IMR-90 (cell line): ENCODE measurements around the gene SMOC1. TPM values are rescaled to one million over a fixed set of nuclear protein-coding genes. Genes with fewer than 3 reads are reported as not detected.

Source experiments
- ATAC-seq: fragments of 200-7000 bp; cut with Tn5 transposase; 2 replicates; pipeline ENCODE4 v1.9.1; 2020; ENCODE audit warnings: low read depth, mild to moderate bottlenecking, moderate library complexity
- BruUV-seq: library from RNA; stranded (reverse); fragments of 400-500 nt; replicated peaks from 2 replicates; lab custom pipeline; 2021; lab: Mats Ljungman, UMichigan
- CTCF ChIA-PET: fragments of 300-600 bp; formaldehyde crosslinking; extraction: SDS; loops from one replicate; lab custom pipeline; 2021; ENCODE audit warnings: antibody characterized with exemption; lab: Yijun Ruan, JAX
- POLR2A ChIA-PET: fragments of 300-600 bp; sonication (Branson Sonifier 250); formaldehyde crosslinking; loops from one replicate; lab custom pipeline; 2022; ENCODE audit warnings: antibody characterized with exemption; ENCODE audit not compliant: unreplicated experiment; lab: Charles Lee
- DNase-seq: peaks from one replicate; pipeline ENCODE4 v3.0.0; 2013
- H2AFZ ChIP-seq: replicated peaks from 2 replicates; pipeline ENCODE3; 2013; ENCODE audit warnings: low read length, mild to moderate bottlenecking; ENCODE audit not compliant: poor library complexity
- H2AK5ac ChIP-seq: 2 replicates; pipeline ENCODE4 v1.6.1; 2013; ENCODE audit warnings: low read depth, low read length, inconsistent platforms
- H2AK9ac ChIP-seq: replicated peaks from 2 replicates; pipeline ENCODE3; 2013; ENCODE audit warnings: mild to moderate bottlenecking, low read depth, low read length, moderate library complexity; ENCODE audit not compliant: poor library complexity
- H2BK120ac ChIP-seq: 2 replicates; pipeline ENCODE4 v1.6.1; 2013; ENCODE audit warnings: low read depth, low read length, inconsistent platforms
- H2BK15ac ChIP-seq: 3 replicates; pipeline ENCODE4 v1.6.1; 2013; ENCODE audit warnings: low read depth, low read length, inconsistent platforms
- H2BK20ac ChIP-seq: 2 replicates; pipeline ENCODE4 v1.6.1; 2013; ENCODE audit warnings: low read depth, mild to moderate bottlenecking, inconsistent platforms, low read length, moderate library complexity
- H2BK5ac ChIP-seq: 2 replicates; pipeline ENCODE4 v1.6.1; 2013; ENCODE audit warnings: mild to moderate bottlenecking, low read depth, low read length, inconsistent platforms; ENCODE audit not compliant: poor library complexity, severe bottlenecking
- H3K14ac ChIP-seq: replicated peaks from 2 replicates; pipeline ENCODE4 v1.6.1; 2013; ENCODE audit warnings: low read depth, low read length, inconsistent platforms
- H3K18ac ChIP-seq: 2 replicates; pipeline ENCODE4 v1.6.1; 2013; ENCODE audit warnings: low read depth, low read length, control low read depth
- H3K23ac ChIP-seq: 2 replicates; pipeline ENCODE4 v1.6.1; 2013; ENCODE audit warnings: low read depth, low read length, inconsistent platforms
- H3K27ac ChIP-seq: 2 replicates; pipeline ENCODE4 v1.5.1; 2013; ENCODE audit warnings: mild to moderate bottlenecking, control low read depth, low read length; ENCODE audit not compliant: insufficient read depth
- H3K27me3 ChIP-seq: 2 replicates; pipeline ENCODE4 v1.6.1; 2013; ENCODE audit warnings: low read length; ENCODE audit not compliant: control insufficient read depth, insufficient read depth
- H3K36me3 ChIP-seq: 2 replicates; pipeline ENCODE4 v1.6.1; 2013; ENCODE audit warnings: low read length, mixed read lengths; ENCODE audit not compliant: control insufficient read depth, insufficient read depth
- H3K4ac ChIP-seq: 2 replicates; pipeline ENCODE4 v1.6.1; 2013; ENCODE audit warnings: low read depth, low read length, inconsistent platforms
- H3K4me1 ChIP-seq: 2 replicates; pipeline ENCODE4 v1.6.1; 2013; ENCODE audit warnings: low read length, mixed read lengths; ENCODE audit not compliant: control insufficient read depth, insufficient read depth
- H3K4me2 ChIP-seq: 2 replicates; pipeline ENCODE4 v1.6.1; 2013; ENCODE audit warnings: low read depth, mild to moderate bottlenecking, control low read depth, low read length, moderate library complexity
- H3K4me3 ChIP-seq: 2 replicates; pipeline ENCODE4 v1.5.1; 2013; ENCODE audit warnings: low read depth, mild to moderate bottlenecking, control low read depth, low read length, moderate library complexity; ENCODE audit not compliant: insufficient read depth
- H3K56ac ChIP-seq: 2 replicates; pipeline ENCODE4 v1.6.1; 2013; ENCODE audit warnings: low read length, inconsistent platforms; ENCODE audit not compliant: insufficient read depth; ENCODE audit errors: extremely low read depth
- H3K79me1 ChIP-seq, 2 experiments: 2 replicates each; pipeline ENCODE4 v1.6.1; 2013; ENCODE audit warnings: low read length in 2 of 2, inconsistent platforms in 1 of 2, low read depth in 1 of 2
- H3K9ac ChIP-seq: 2 replicates; pipeline ENCODE4 v1.6.1; 2013; ENCODE audit warnings: low read depth, low read length, control low read depth
- H3K9me1 ChIP-seq: 2 replicates; pipeline ENCODE4 v1.6.1; 2013; ENCODE audit warnings: low read length, inconsistent platforms; ENCODE audit not compliant: insufficient read depth
- H3K9me3 ChIP-seq: 2 replicates; pipeline ENCODE4 v1.6.1; 2013; ENCODE audit warnings: low read length; ENCODE audit not compliant: control insufficient read depth, insufficient read depth
- H4K20me1 ChIP-seq: 2 replicates; pipeline ENCODE4 v1.6.1; 2013; ENCODE audit warnings: low read length, inconsistent platforms; ENCODE audit not compliant: insufficient read depth
- H4K5ac ChIP-seq: 2 replicates; pipeline ENCODE4 v1.6.1; 2013; ENCODE audit warnings: mild to moderate bottlenecking, low read depth, low read length, control low read depth
- H4K8ac ChIP-seq, 2 experiments: 2 replicates each; pipeline ENCODE4 v1.6.1; 2013; ENCODE audit warnings: low read depth in 2 of 2, low read length in 2 of 2, control low read depth in 1 of 2, inconsistent platforms in 1 of 2
- H4K91ac ChIP-seq: 2 replicates; pipeline ENCODE4 v1.6.1; 2013; ENCODE audit warnings: low read depth, low read length, inconsistent platforms; ENCODE audit not compliant: insufficient read depth
- CEBPB ChIP-seq: IDR thresholded peaks from 2 replicates; pipeline ENCODE4 v1.6.1; 2012; ENCODE audit warnings: low read depth, low read length, improper control_type of control experiment
- CHD1 ChIP-seq: IDR thresholded peaks from 2 replicates; pipeline ENCODE4 v1.6.1; 2012; ENCODE audit warnings: low read depth, low read length, improper control_type of control experiment
- CTCF ChIP-seq: conservative IDR thresholded peaks from 2 replicates; pipeline ENCODE4 v1.5.1; 2012; ENCODE audit warnings: mild to moderate bottlenecking, low read depth, low read length, improper control_type of control experiment
- FOS ChIP-seq: fragments of 150-350 bp; IDR thresholded peaks from 2 replicates; pipeline ENCODE4 v1.6.1; 2016; ENCODE audit warnings: low read depth, low read length
- MAFK ChIP-seq: IDR thresholded peaks from 2 replicates; pipeline ENCODE4 v1.6.1; 2012; ENCODE audit warnings: low read depth, low read length, improper control_type of control experiment
- MAZ ChIP-seq: IDR thresholded peaks from 2 replicates; pipeline ENCODE4 v1.6.1; 2012; ENCODE audit warnings: low read depth, mild to moderate bottlenecking, low read length, improper control_type of control experiment, moderate library complexity, borderline replicate concordance
- MXI1 ChIP-seq: IDR thresholded peaks from 2 replicates; pipeline ENCODE4 v1.6.1; 2012; ENCODE audit warnings: low read depth, mild to moderate bottlenecking, low read length, moderate library complexity, borderline replicate concordance
- NFE2L2 ChIP-seq: fragments of 150-350 bp; IDR thresholded peaks from 2 replicates; pipeline ENCODE4 v1.6.1; 2016; ENCODE audit warnings: low read depth, mild to moderate bottlenecking, low read length
- POLR2A ChIP-seq: IDR thresholded peaks from 2 replicates; pipeline ENCODE4 v1.6.1; 2012; ENCODE audit warnings: mild to moderate bottlenecking, low read depth, low read length
- RAD21 ChIP-seq: IDR thresholded peaks from 2 replicates; pipeline ENCODE4 v1.6.1; 2012; ENCODE audit warnings: low read length, improper control_type of control experiment
- RCOR1 ChIP-seq: IDR thresholded peaks from 2 replicates; pipeline ENCODE4 v1.6.1; 2012; ENCODE audit warnings: mild to moderate bottlenecking, low read length, improper control_type of control experiment; ENCODE audit not compliant: insufficient replicate concordance
- RFX5 ChIP-seq: IDR thresholded peaks from 2 replicates; pipeline ENCODE4 v1.8.0; 2012; ENCODE audit warnings: low read depth, mild to moderate bottlenecking, low read length, moderate library complexity
- SMC3 ChIP-seq: fragments of 150-350 bp; IDR thresholded peaks from 2 replicates; pipeline ENCODE4 v1.6.1; 2016; ENCODE audit warnings: low read depth, mild to moderate bottlenecking, antibody characterized with exemption, low read length, moderate library complexity
- WGBS, 2 experiments: methylation state at CpG; one replicate each; pipeline versions ENCODE4 v1.1.5 to v1.1.7; 2013; ENCODE audit warnings: missing lambda C conversion rate in 2 of 2; ENCODE audit not compliant: insufficient read length in 1 of 2; ENCODE audit errors: extremely low coverage in 2 of 2; 5-methylcytosine and 5-hydroxymethylcytosine counted together
- dilution Hi-C: fragments of 300-500 bp; cut with HindIII; formaldehyde crosslinking; loops from one replicate; pipeline ENCODE4 v1.14.3; 2018; ENCODE audit warnings: low sequenced_read_pairs; ENCODE audit not compliant: unreplicated experiment
- in situ Hi-C: fragments of 300-500 bp; cut with MboI; formaldehyde crosslinking; loops from 3 replicates; pipeline ENCODE4 v1.14.3; 2019; ENCODE audit warnings: low sequenced_read_pairs, inconsistent platforms, mixed read lengths
- intact Hi-C: fragments of 100-400 bp; cut with micrococcal nuclease; formaldehyde crosslinking; loops from 2 replicates; pipeline ENCODE4 v1.10.0; 2022
- polyA plus RNA-seq, 3 experiments: library from polyadenylated mRNA; depleted of rRNA; stranded (reverse); fragments of >200 nt; gene quantifications; 2 replicates each; pipeline ENCODE4 v1.2.3, GENCODE V29; 2012; ENCODE audit warnings: low replicate concordance in 1 of 3
- total RNA-seq: library from RNA; depleted of rRNA; stranded (reverse); fragments of >200 nt; gene quantifications from 2 replicates; pipeline ENCODE4 v1.2.3, GENCODE V29; 2012
- TF ChIP-seq, protein P1 (sequence below): fragments of 150-350 bp; IDR thresholded peaks from 2 replicates; pipeline ENCODE4 v1.6.1; 2017; ENCODE audit warnings: mild to moderate bottlenecking, antibody characterized with exemption, low read length, low read depth
- TF ChIP-seq, protein P2 (sequence below): fragments of 150-350 bp; IDR thresholded peaks from 2 replicates; pipeline ENCODE4 v1.6.1; 2016; ENCODE audit warnings: low read depth, mild to moderate bottlenecking, low read length, moderate library complexity, borderline replicate concordance

SMOC1 gene
- total and polyA plus RNA-seq, 2 of the 4 experiments (the other 2 are of a cell fraction), result 0.90 to 4.1 TPM

DNA sequence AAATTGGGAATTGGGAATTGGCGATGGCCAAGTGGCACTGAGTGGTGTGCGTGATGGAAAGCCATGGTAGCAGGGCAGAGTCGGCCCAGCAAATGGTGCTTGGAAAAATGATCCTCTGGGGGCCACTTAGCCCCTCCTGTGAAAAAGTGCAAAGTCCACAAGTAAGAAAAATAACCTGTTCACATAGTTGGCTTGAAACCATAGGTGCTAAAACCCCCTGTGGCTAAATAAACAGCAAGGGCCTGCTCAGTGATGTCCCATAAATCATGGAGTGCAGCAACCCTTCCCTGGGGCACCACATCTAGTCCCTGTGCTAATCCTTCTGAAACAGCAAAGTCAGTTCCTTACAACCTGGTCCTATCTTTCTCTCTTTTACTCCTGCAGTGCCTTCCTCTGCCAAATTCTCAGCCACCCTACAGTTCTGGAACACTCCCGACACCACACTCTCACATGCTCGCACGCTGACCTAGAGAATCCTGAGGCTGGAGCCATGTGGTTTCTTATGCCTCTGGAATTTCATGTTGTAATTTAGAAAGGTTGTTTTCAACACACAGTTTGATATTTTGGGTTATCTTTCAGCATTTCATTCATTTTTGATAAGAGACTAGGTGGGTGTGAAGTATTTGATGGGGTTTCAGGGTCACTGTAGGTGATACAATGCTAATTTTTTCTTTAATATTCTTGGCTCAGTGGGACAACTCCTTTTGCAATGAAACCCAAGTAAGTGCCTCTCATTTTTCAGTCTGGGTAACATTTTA is 123.6 kb downstream of the SMOC1 start:
- peaks cover 25% of the 10 kb centered on the region for H3K4me1 ChIP-seq
- no peaks in the 10 kb centered on the region for H3K9me3 ChIP-seq
- no peaks in the 10 kb centered on the region for H4K20me1 ChIP-seq
- no peak overlapping the region for H3K4me3 ChIP-seq
- no peaks in the 10 kb centered on the region; the same call in 1 of the 2 replicates for H3K36me3 ChIP-seq
- no peak overlapping the region for H4K8ac ChIP-seq
- 70% methylated on average over 3 of the region's 6 CpGs; no CpG with 5 or more reads in 1 of the 2 experiments for whole genome bisulfite sequencing, 2 experiments
- no peak overlapping the region for H3K27ac ChIP-seq
- no peak overlapping the region for H3K4ac ChIP-seq
- BruUV-seq, result no TSS peak
- peak overlapping the region; percentile 3; the same call in 1 of the 2 replicates for H2BK120ac ChIP-seq
- ChIA-PET CTCF (no interaction called here), POLR2A (no interaction called here)
- ATAC-seq (no peak), DNase-seq (peak; percentile 58)
- no peak overlapping the region for H2AK9ac ChIP-seq
- no peak overlapping the region for H2BK5ac ChIP-seq
- no peak overlapping the region for H3K56ac ChIP-seq
- H3K9me1 ChIP-seq, result peaks cover 19% of the 10 kb centered on the region
- no peak overlapping the region; the same call in 1 of the 2 replicates for H4K91ac ChIP-seq
- dilution Hi-C loops, result no loop called here
- H3K23ac ChIP-seq, result no peak overlapping the region
- no peak overlapping the region for H3K18ac ChIP-seq
- peak overlapping the region; percentile 9; the same call in 1 of the 2 replicates for H2BK20ac ChIP-seq
- H2AFZ ChIP-seq, result no peak overlapping the region
- no peak overlapping the region for H2AK5ac ChIP-seq
- H3K27me3 ChIP-seq, result no peaks in the 10 kb centered on the region
- intact Hi-C loops, result no loop called here
- peaks cover 0 to 4% of the 10 kb centered on the region in 2 experiments; a peak in 1 of 4 replicates for H3K79me1 ChIP-seq
- H3K9ac ChIP-seq, result no peak overlapping the region
- no peak overlapping the region for H3K14ac ChIP-seq
- no peak overlapping the region; the same call in 2 of the 3 replicates for H2BK15ac ChIP-seq
- in situ Hi-C loops, result loop anchor here (25.0 kb wide), 1 partner anchor 415 kb away; no protein-coding TSS in a partner anchor
- H4K5ac ChIP-seq, result 0 out of 2 replicates have a peak overlapping the region, but pooled peaks have one; percentile 6
- no peak overlapping the region for H3K4me2 ChIP-seq
- no peak for TF ChIP-seq CHD1
- no peak for TF ChIP-seq SMC3
- TF ChIP-seq, protein P1, sequence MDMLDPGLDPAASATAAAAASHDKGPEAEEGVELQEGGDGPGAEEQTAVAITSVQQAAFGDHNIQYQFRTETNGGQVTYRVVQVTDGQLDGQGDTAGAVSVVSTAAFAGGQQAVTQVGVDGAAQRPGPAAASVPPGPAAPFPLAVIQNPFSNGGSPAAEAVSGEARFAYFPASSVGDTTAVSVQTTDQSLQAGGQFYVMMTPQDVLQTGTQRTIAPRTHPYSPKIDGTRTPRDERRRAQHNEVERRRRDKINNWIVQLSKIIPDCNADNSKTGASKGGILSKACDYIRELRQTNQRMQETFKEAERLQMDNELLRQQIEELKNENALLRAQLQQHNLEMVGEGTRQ, result no peak
- no peak for TF ChIP-seq MXI1
- TF ChIP-seq POLR2A, result no peak
- TF ChIP-seq, protein P2, sequence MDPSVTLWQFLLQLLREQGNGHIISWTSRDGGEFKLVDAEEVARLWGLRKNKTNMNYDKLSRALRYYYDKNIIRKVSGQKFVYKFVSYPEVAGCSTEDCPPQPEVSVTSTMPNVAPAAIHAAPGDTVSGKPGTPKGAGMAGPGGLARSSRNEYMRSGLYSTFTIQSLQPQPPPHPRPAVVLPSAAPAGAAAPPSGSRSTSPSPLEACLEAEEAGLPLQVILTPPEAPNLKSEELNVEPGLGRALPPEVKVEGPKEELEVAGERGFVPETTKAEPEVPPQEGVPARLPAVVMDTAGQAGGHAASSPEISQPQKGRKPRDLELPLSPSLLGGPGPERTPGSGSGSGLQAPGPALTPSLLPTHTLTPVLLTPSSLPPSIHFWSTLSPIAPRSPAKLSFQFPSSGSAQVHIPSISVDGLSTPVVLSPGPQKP, result no peak
- TF ChIP-seq FOS, result no peak
- no peak for TF ChIP-seq RAD21
- TF ChIP-seq RCOR1, result no peak
- TF ChIP-seq CEBPB, result no peak
- TF ChIP-seq MAFK, result no peak
- TF ChIP-seq NFE2L2, result no peak
- TF ChIP-seq MAZ, result no peak
- TF ChIP-seq CTCF, result no peak
- TF ChIP-seq RFX5, result no peak
